GM23338 (cell line): ENCODE results near the gene MAPRE2. TPM values are rescaled to one million over a fixed set of nuclear protein-coding genes. Genes with fewer than 3 reads are reported as not detected.

Experiments used
- ATAC-seq: fragments of 200-7000 bp; cut with Tn5 transposase; 3 replicates; pipeline ENCODE4 v1.9.1; 2020
- DNase-seq: peaks from one replicate; pipeline ENCODE4 v3.0.0-alpha.2; 2015; ENCODE audit warnings: low spot score
- H2AFZ ChIP-seq: fragments of 200-600 bp; sonication (generic); 2 replicates; pipeline ENCODE4 v1.8.0; 2016; ENCODE audit warnings: antibody characterized with exemption, mild to moderate bottlenecking, moderate library complexity
- H3F3A ChIP-seq: fragments of 200-600 bp; sonication (generic); replicated peaks from 2 replicates; pipeline ENCODE4 v1.8.0; 2017; ENCODE audit warnings: antibody characterized with exemption, mixed run types, low read depth
- H3K27ac ChIP-seq: fragments of 200-600 bp; sonication (generic); 2 replicates; pipeline ENCODE4 v1.6.1; 2016; ENCODE audit warnings: low read depth
- H3K27me3 ChIP-seq: fragments of 200-600 bp; sonication (generic); 2 replicates; pipeline ENCODE4 v1.8.0; 2016; ENCODE audit warnings: mild to moderate bottlenecking, mixed run types, moderate library complexity; ENCODE audit not compliant: insufficient read depth
- H3K36me3 ChIP-seq: fragments of 200-600 bp; sonication (generic); 2 replicates; pipeline ENCODE4 v1.8.0; 2016; ENCODE audit warnings: mild to moderate bottlenecking; ENCODE audit not compliant: insufficient read depth
- H3K4me1 ChIP-seq: fragments of 200-600 bp; sonication (generic); 2 replicates; pipeline ENCODE4 v1.8.0; 2016; ENCODE audit warnings: mild to moderate bottlenecking, moderate library complexity; ENCODE audit not compliant: insufficient read depth
- H3K4me2 ChIP-seq: fragments of 200-600 bp; sonication (generic); 2 replicates; pipeline ENCODE4 v1.7.1; 2017; ENCODE audit warnings: mixed run types
- H3K4me3 ChIP-seq: fragments of 200-600 bp; sonication (generic); 2 replicates; pipeline ENCODE4 v1.6.1; 2016; ENCODE audit warnings: mixed run types
- H3K79me2 ChIP-seq: fragments of 200-600 bp; sonication (generic); replicated peaks from 2 replicates; pipeline ENCODE4 v1.8.0; 2017; ENCODE audit warnings: mild to moderate bottlenecking; ENCODE audit not compliant: insufficient read depth
- H3K9me2 ChIP-seq: fragments of 200-600 bp; sonication (generic); 2 replicates; pipeline ENCODE4 v1.8.0; 2017; ENCODE audit not compliant: insufficient read depth
- H4K20me1 ChIP-seq: fragments of 200-600 bp; sonication (generic); replicated peaks from 2 replicates; pipeline ENCODE4 v1.8.0; 2017; ENCODE audit warnings: mild to moderate bottlenecking; ENCODE audit not compliant: insufficient read depth
- H3K27ac Mint-ChIP-seq: 2 replicates; pipeline ENCODE4 v1.8.0; 2020; ENCODE audit warnings: inconsistent platforms, mild to moderate bottlenecking, moderate library complexity, mixed read lengths
- H3K27me3 Mint-ChIP-seq: 3 replicates; pipeline ENCODE4 v1.8.0; 2022; ENCODE audit warnings: low read depth, mild to moderate bottlenecking, moderate library complexity, mixed read lengths, inconsistent platforms; ENCODE audit not compliant: insufficient read depth, poor library complexity
- H3K36me3 Mint-ChIP-seq: 3 replicates; pipeline ENCODE4 v1.8.0; 2021; ENCODE audit warnings: low read depth, mild to moderate bottlenecking, inconsistent platforms, moderate library complexity, mixed read lengths
- H3K4me1 Mint-ChIP-seq: 3 replicates; pipeline ENCODE4 v1.8.0; 2020; ENCODE audit warnings: mild to moderate bottlenecking, inconsistent platforms, mixed read lengths
- H3K4me3 Mint-ChIP-seq: 3 replicates; pipeline ENCODE4 v1.8.0; 2021; ENCODE audit warnings: moderate library complexity, mild to moderate bottlenecking, inconsistent platforms, mixed read lengths
- H3K9me3 Mint-ChIP-seq: 3 replicates; pipeline ENCODE4 v1.8.0; 2020; ENCODE audit warnings: moderate library complexity, mild to moderate bottlenecking, inconsistent platforms, mixed read lengths
- CTCF ChIP-seq, 2 experiments: fragments of 200-600 bp in 1 of 2; sonication (generic) in 1 of 2; conservative IDR thresholded peaks; 2 replicates each; pipeline versions ENCODE4 v1.5.1 to v1.6.1; 2016 to 2017; ENCODE audit warnings: antibody characterized with exemption in 2 of 2, low read depth in 2 of 2, mild to moderate bottlenecking in 2 of 2, moderate library complexity in 1 of 2
- ETS1 ChIP-seq: IDR thresholded peaks from 2 replicates; pipeline ENCODE4 v1.6.1; 2016; ENCODE audit warnings: antibody characterized with exemption
- NANOG ChIP-seq: IDR thresholded peaks from 2 replicates; pipeline ENCODE4 v1.6.1; 2016; ENCODE audit warnings: antibody characterized with exemption, borderline replicate concordance
- STAT1 ChIP-seq: IDR thresholded peaks from one replicate; pipeline ENCODE4 v1.6.1; 2016; ENCODE audit warnings: antibody characterized with exemption; ENCODE audit not compliant: unreplicated experiment
- ZNF114 ChIP-seq: fragments of 250-450 bp; sonication (Bioruptor Pico); IDR thresholded peaks from 2 replicates; pipeline ENCODE4 v1.5.0; 2020; ENCODE audit warnings: mild to moderate bottlenecking, moderate library complexity
- ZNF331 ChIP-seq: fragments of 250-450 bp; sonication (Bioruptor Pico); IDR thresholded peaks from 2 replicates; pipeline ENCODE4 v1.5.0; 2020; ENCODE audit warnings: low read depth, mild to moderate bottlenecking, moderate library complexity
- ZNF462 ChIP-seq: fragments of 250-450 bp; sonication (Bioruptor Pico); IDR thresholded peaks from 2 replicates; pipeline ENCODE4 v1.5.0; 2020; ENCODE audit warnings: mild to moderate bottlenecking, moderate library complexity
- polyA plus RNA-seq: library from polyadenylated mRNA; unstranded; fragments of >200 nt; fragmentation: Nextera tagmentation; extraction: Ambion mirVana; gene quantifications from 2 replicates; pipeline ENCODE4 v1.2.1, GENCODE V29; 2016
- total RNA-seq: library from RNA; depleted of rRNA; stranded (reverse); fragments of >200 nt; shearing (Covaris generic); gene quantifications from 2 replicates; pipeline ENCODE4 v1.2.3, GENCODE V29; 2014

Gene MAPRE2
- total and polyA plus RNA-seq, 2 experiments from 2014 or later, result 17.8 to 40.4 TPM

- no peak for TF ChIP-seq ZNF462 (CRISPR knock-in tag)
- TF ChIP-seq ZNF331, result no peak
- TF ChIP-seq ETS1, result no peak
These were observed 140.9 kb downstream of the MAPRE2 start (continued) for GRCh38 chr18:35182151-35182550.

- H3K4me3 Mint-ChIP-seq, result no peak overlapping the region
- peaks cover 3% of the 10 kb centered on the region for H3K27me3 Mint-ChIP-seq
- H3K36me3 Mint-ChIP-seq, result no peaks in the 10 kb centered on the region
- H3K27me3 ChIP-seq, result no peaks in the 10 kb centered on the region
- peaks cover 6% of the 10 kb centered on the region; the same call in 1 of the 2 replicates for H3K9me2 ChIP-seq
- no peak overlapping the region for H3K27ac ChIP-seq
- no peaks in the 10 kb centered on the region; the same call in 2 of the 3 replicates for H3K9me3 Mint-ChIP-seq
- H3K4me1 ChIP-seq, result peaks cover 11% of the 10 kb centered on the region
- H3K79me2 ChIP-seq, result no peaks in the 10 kb centered on the region
- DNase-seq, result no peak
- no peak overlapping the region for H3K4me2 ChIP-seq
- H3F3A ChIP-seq, result no peaks in the 10 kb centered on the region
- H3K36me3 ChIP-seq, result no peaks in the 10 kb centered on the region
- no peak overlapping the region for H2AFZ ChIP-seq
- H3K27ac Mint-ChIP-seq, result no peak overlapping the region
- H4K20me1 ChIP-seq, result no peaks in the 10 kb centered on the region
- H3K4me1 Mint-ChIP-seq, result peaks cover 15% of the 10 kb centered on the region
- ATAC-seq, result no peak
- H3K4me3 ChIP-seq, result no peak overlapping the region
- TF ChIP-seq ZNF114 (CRISPR knock-in tag) (no peak), ZNF331 (no peak), NANOG (no peak), ZNF462 (CRISPR knock-in tag) (no peak), STAT1 (no peak), CTCF (conservative IDR thresholded peaks at IDR 0.05; ENCODE audit: low read depth in 2 of 2) (no peak)
These were observed 142.7 kb downstream of the MAPRE2 start for GRCh38 chr18:35183886-35184285.
